GM12865 (cell line): ENCODE data around the gene GPATCH4.
A peak's percentile ranks its signal among the peaks of the same experiment; 100 is the strongest.

Source experiments
- DNase-seq: peaks from one replicate; pipeline ENCODE4 v3.0.0; 2010; ENCODE audit warnings: low read depth
- H3K4me3 ChIP-seq: 2 replicates; pipeline ENCODE4 v1.5.1; 2011; ENCODE audit warnings: mild to moderate bottlenecking, low read depth, low read length, control low read depth
- TF ChIP-seq, protein P1 (sequence below): IDR thresholded peaks from 2 replicates; pipeline ENCODE4 v1.5.1; 2011; ENCODE audit warnings: low read length, control low read depth, low read depth, inconsistent platforms; ENCODE audit not compliant: insufficient read depth; ENCODE audit errors: missing control alignments

The GPATCH4 gene

DNA sequence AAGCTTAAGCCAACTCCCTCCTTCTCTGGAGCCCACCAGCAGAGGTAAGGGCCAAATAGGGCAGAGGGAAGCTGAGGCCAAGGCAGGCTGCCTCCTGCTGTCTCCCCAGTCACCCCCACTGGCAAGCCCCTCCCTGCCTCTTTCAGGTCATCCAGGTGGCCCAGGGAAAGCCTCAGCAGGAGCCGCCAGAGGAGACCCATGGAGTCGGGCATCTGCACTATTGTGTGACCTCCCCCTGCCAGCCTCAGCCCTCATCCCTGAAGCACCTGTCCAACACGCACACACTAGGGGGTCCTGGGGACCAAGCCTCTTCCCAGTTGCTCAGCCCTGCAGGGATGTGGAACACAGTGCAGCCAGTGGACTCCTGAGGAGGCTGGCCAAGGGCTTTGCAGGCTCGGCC is 15.0 kb downstream of the GPATCH4 start:
- H3K4me3 ChIP-seq, result no peak overlapping the region
- DNase-seq, result no peak
- TF ChIP-seq, protein P1, sequence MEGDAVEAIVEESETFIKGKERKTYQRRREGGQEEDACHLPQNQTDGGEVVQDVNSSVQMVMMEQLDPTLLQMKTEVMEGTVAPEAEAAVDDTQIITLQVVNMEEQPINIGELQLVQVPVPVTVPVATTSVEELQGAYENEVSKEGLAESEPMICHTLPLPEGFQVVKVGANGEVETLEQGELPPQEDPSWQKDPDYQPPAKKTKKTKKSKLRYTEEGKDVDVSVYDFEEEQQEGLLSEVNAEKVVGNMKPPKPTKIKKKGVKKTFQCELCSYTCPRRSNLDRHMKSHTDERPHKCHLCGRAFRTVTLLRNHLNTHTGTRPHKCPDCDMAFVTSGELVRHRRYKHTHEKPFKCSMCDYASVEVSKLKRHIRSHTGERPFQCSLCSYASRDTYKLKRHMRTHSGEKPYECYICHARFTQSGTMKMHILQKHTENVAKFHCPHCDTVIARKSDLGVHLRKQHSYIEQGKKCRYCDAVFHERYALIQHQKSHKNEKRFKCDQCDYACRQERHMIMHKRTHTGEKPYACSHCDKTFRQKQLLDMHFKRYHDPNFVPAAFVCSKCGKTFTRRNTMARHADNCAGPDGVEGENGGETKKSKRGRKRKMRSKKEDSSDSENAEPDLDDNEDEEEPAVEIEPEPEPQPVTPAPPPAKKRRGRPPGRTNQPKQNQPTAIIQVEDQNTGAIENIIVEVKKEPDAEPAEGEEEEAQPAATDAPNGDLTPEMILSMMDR, result no peak

DNA sequence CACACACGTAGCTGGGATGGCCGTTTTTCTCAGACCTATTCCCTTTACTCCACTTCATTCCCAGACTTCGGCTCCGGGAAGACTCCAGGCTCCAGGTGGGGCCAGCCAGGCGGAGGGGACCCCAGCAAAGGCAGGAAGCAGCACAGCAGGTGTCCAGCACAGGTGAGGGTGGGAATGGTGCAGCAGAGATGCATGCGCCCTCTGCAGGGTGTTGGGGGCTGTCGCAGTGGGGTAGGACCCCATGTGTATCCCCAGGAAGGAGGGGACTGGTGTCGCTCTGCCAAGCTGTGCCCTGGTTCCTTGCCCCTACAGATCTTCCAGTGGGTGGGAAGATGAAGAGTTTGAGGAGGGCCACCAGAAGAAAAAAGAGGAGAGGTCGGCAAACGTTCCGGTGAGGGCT is 16.5 kb downstream of the GPATCH4 start:
- TF ChIP-seq, protein P1, result peak; percentile 56
- DNase-seq, result peak; percentile 40
- no peak overlapping the region for H3K4me3 ChIP-seq

DNA sequence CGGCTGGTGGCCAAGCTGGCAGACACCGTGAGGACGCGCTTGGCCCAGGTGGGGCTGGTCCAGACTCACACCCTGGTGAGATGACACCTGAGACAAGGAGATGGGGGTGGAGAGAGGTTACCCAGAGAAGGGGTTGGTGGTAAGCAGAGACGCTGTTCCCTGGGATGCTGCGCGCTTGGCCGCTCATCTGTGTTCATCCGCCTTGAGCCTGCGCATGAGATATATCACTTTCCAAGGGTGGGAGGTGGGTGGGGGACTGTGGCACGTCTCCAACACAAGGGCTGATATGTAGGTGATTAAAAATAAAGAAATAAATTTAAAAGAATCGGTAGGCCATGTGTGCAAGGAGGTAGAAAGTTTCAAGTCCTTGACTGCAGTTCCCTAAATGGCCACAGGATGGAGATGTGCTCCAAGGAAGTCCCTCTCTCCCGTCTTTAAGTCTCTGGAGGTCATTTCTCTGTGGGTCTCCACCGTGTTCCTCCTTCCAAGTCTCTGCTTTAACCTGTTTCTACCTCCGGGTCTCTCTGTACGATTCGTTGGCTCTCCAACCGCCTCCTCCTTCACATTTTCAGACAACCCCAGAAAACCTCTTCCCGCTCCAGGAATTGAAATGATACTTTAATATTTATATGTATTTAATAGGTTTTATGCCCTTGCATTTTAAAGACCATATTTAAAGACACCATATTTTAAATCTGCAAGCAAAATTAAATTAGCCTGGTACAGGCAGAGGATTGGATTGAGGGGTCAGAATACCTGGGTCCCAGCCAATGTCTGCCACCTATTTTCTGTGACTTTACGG is 17.3 kb downstream of the GPATCH4 start:
- TF ChIP-seq, protein P1, result peak; percentile 94
- peak; percentile 93 for DNase-seq
- no peak overlapping the region for H3K4me3 ChIP-seq

DNA sequence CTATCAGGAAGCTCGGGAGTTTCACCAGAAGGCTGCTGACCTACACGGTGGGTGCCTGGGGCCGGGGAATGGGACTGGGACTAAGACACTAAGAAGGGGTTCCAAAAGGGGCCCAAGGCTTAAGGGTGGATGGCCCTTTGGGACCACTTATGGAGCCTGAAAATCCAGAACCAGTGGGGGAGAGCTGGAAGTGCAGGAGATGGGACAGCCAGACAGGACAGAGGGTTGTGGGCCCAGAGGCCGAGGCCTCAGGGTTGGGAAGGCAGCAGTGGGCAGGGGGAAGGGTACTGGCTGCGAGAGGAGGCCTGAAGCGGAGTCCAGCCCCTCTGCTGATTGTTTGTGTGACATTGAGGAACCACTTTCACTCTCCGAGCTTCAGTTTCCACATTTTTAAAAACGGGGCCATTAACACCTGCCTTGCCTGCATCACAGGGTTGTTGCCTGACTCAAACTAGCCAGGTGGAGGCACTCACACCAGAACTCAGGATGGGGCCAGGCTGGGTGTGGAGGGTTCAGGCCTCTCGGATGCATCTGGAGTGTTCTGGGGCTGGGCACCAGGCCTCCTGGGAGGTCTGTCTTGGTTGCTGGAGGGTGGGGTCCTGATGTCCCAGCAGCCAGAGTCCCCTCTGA is 18.8 kb downstream of the GPATCH4 start:
- DNase-seq, result peak; percentile 16
- TF ChIP-seq, protein P1, result no peak
- no peak overlapping the region for H3K4me3 ChIP-seq

DNA sequence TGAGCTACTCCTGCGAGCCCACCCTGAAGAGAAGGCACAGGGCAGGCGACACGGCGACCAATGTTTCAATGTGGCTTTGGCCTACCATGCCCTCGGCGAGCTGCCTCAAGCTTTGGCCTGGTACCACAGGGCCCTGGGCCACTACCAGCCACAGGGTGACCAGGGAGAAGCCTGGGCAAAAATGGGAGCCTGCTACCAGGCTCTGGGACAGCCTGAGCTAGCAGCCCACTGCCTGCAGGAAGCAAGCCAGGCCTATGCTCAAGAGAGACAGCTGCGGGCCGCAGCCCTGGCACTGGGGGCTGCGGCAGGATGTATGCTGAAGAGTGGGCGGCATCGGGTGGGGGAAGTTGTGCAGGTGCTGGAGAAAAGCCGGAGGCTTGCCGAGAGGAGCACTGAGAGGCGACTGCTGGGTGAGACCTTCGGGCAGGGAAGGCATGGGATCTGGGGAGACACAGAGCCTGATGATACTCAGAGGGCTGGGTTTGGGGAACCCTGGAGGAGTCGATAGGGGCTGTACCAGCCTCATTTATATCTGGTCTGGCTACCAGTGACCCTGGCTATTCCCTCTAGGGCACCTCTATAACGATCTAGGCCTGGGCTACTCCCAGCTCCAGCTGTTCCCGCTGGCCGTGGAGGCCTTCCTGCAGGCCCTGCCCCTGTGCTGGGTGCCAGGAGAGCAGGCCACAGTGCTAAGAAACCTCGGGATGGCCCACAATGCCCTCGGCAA is 19.5 kb downstream of the GPATCH4 start:
- DNase-seq, result no peak
- TF ChIP-seq, protein P1, result no peak
- no peak overlapping the region for H3K4me3 ChIP-seq

DNA sequence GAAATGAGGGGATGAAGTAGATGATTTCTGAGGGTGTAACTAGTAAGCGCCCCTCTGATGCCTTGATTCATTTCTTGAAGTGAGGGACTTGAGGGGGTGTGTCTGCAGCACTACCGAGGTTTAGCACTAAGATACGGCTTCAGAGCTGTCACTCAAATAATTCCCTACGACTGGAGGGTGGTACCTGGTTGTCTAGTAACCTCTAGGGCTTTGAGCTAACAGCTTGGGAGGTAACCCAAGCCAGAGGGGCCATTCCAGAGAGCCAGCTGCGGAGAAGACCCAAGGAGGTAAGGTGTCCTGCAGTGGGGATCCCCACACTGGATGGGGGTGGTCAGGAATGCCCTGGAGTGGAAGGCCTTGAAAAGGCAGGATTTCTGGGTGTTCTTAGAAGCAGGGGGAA is 21.8 kb downstream of the GPATCH4 start, which contains the start of gene TTC24:
Gene TTC24 (plus strand): TSS at position 252 of the 400 bp plus-strand sequence. CDS start 1,642 bp downstream, outside the sequence.
- DNase-seq, result no peak
- TF ChIP-seq, protein P1, result no peak
- H3K4me3 ChIP-seq, result no peak within 1 kb of the TSS
